Fibroblast of skin of back (primary cell): Measurements from ENCODE around the gene KLK12.

Experiments
- DNase-seq: peaks from one replicate; pipeline ENCODE4 v3.0.0-alpha.2; 2013

The KLK12 gene

DNA sequence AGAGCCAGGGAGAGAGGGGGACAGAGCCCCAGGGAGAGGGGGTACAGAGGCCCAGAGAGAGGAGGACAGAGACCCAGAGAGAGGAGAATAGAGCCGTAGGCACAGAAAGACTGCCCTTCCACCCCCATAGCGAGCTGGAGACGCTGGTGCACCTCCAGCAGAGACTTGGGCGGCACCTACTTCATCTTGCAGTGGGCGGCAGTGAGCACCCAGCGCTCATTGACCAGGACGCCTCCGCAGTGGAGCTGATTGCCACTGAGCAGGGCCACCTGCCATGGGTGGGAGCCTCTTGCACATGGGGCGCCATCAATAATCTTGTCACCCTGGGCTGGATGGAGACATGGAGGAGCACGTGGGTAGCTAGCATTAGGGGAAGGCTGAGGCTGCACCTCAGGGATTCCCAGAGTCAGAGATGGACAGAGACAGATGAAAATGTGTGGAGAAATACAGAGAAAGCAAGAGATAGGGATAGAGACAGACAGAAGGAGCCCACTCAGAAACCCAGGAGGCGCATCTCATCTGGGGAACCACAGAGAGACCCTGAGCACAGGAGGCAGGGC, 53.1 kb downstream of the KLK12 start:
- no peak for DNase-seq

GRCh38 chr19:50980208-50980607, 54.6 kb downstream of the KLK12 start:
- no peak for DNase-seq

- no peak for DNase-seq
These were observed 55.0 kb downstream of the KLK12 start for GRCh38 chr19:50979758-50980157.
